GM18526 (cell line): ENCODE measurements around the gene PANX2.

Experiments used
- POLR2A ChIP-seq: IDR thresholded peaks from 3 replicates; pipeline ENCODE4 v1.6.1; 2011; ENCODE audit not compliant: insufficient read length; ENCODE audit errors: extremely low read depth

Gene PANX2

DNA sequence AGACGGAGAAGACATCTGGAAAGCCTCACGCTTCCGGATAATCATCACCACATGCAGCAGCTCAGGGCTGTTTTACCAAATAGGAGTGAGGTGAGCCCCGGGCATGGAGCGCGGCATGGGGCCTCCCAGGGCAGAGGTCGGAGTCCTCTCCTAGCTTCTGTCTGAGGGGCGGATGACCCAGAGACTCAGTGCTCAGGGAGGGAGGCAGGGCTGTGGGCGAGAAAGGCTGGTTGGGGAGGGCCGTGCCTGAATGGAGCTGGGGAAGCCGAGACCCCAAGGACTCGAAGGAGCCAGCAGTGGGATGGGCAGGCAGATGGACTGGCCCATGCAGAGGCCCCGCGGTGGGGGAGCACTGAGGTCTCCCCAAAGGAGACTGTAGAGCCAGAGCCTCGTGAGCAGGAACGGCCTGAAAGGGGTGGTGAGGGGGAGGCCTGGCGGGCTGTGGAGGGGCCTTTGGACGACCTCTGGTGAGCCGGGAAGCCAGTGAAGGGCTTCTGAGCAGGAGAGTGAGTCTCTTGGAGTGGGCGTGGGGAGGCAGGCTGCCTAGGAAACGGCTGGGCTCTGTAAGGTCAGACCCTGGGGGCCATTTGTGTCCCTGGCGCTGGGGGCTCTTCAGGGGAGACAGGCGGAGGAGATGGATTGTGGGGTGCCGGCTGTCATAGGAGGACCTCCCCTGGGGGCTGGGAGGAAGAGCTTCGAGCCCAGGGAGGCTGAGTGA, 24.7 kb upstream of the PANX2 start:
- TF ChIP-seq POLR2A = no peak

DNA sequence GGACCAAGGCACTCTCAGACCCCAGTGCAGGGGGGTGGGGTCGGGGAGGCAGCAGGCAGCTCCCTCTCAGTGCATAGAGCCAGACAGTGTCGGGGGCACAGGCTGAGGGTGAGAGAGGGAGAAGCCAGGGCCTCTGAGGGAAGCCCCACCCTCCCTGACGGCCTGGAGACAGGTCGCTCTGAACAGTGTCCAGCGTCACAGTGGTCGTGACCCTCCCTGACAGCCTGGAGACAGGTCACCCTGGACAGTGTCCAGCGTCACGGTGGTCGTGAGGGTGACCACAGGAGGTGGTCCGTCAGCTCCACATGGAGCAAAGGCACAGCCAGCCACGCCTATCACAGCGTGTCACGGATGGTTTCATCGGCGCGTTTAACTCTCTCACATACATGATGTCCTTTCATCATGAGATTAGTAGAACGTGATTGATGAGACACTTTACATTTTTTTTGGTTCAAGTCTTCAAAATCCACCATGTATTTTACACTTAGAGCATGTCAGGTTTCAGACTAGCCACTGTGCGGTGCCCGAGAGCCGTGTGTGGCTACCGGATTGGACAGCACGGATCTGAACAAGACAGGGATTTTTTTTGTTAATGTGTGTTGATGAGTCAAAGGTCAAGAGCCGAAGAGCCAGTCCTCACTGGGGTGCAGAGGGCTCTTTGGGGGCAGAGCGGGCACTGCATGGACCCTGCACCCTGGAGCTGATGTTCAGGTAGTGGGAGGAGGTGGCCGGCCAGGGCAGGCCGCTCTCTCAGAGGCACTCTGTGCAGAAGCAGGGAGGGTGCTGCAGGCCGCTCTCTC, 23.9 kb upstream of the PANX2 start:
- no peak for TF ChIP-seq POLR2A

DNA sequence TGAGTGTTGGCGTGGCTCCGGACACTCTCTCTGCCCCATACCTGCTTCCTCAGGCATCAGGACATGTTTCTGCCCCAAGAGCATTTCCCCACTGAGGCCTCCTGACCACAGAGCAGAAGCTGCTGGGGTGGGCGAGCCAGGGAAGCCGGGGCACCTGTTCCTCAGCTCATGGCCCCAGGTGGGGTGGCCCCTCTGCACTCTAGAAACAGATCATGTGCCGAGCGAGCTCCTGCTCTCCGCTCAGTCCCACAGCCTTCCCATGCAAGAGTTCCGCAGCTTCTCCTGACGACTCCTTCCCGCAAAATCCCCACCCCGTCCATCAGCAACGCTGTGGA, 22.4 kb upstream of the PANX2 start:
- no peak for TF ChIP-seq POLR2A

DNA sequence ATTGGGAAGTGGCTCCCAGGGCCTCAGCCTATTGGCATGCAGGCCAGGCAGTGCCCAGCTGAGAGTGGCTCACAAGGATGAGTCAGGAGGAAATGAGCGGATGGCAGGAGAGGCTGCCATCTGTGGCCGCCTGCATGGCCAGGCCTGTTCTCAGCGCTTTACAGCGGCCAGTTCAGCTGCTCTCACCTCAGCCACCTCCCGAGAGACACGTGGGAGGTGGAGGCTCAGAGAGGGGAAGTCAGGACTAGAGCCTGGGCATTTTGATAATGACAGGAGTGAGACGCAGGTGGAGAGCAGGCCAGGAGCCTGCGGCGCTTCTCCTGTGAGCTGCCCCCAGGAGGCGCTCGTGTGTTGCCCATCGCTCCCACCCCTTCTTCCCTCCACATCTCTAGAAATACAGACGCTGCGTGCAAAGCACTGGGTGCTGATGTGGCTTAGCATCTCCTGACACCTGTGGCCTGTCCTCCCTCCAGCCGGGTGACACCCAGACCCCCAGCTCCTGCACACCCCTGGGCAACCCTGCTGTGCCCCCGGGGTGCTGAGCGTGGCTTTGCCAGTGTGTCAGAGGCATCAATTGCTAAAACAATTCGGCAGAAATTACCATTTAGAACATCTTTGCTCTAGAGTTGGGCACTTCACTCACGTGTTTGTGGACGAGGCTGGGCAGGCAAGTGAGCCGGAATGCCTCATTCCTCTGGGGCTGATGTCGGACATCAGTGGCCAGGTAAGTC, 21.4 kb upstream of the PANX2 start:
- no peak for TF ChIP-seq POLR2A

DNA sequence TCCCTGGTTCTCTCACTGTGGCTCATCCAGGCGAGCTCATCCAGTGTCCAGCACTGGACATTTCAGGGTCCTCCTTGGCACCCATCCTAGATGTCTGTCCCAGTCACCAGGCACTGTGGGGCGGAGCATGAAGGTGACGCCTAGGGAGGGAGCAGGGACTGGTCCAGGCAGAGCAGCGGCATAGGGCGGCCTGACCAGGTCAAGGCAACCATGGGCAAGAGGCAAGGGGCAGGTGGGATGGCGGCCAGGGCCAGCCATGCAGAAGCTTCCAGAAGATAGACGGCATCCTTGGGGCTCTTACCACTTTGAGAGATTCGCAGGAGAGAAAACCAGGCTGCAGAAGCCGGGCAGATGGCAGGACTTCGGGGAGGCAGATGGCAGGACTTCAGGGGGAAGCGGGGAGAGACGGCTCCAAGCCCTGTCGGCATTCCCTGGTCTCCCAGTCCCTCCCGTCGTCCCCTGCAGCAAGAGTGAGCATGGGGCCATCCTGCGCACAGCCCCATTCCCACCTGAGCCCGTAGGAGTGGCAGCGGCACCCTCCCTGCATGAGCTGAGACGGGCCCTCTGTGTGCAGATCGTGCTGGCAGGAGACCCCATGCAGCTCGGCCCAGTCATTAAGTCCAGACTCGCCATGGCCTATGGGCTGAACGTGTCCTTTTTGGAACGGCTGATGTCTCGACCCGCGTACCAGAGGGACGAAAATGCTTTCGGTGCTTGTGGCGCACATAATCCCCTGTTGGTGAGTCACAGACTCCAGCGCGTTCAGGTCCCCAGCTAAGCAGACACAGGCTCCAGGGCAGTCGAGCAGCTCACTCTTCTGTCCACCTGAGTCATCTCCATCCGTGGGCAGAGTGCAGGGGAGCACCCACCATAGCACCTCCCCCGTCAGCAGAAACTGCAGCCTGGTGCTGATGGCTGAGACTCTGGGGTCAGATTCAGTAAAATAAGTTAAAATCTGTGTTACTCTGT, 20.1 kb upstream of the PANX2 start:
- TF ChIP-seq POLR2A = no peak

DNA sequence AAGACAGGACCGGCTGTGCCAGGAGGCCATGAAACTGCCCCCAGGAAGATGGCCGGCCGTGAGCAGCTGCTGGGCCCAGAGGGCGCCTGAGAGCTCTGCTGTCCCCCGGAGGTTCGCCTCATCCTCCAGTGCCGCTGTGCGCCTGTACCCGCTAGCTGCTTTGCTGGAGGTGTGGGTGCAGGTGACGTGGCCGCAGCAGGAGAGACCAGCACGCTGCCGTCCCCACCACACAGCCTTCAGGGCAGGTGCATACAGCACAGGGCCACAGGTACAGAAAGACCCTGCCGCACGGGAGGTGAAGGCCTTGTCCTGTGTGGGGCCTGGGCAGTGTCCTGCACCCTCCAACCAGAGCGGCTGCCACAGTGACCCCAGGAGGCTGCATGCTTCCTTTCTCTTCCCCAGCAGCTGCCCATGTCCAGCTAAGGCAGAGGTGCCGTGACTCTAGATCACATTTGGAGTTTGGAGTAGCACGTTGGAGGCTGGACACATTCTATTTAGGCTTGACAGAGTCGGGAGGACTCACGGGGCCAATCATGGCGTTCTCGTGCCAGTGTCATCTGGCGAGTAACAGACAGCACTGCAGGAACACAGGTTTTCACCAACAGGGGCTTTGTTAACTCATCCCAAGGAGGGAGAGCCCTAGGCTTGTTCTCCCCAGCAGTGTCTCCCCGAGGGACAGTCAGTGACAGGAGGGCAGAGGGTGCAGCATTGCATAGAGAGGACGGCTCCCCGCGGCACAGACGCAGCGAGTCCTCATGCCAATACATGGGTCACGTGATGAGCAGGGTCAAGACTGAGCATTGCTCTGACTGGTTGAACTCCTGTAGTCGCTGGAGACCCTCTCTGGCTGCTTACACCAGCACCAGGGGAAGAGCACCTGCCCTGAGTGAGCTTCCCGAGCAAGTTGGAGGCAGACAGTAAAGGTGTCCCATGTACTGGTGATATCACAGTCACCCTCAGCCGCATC, 18.7 kb upstream of the PANX2 start:
- TF ChIP-seq POLR2A = no peak

DNA sequence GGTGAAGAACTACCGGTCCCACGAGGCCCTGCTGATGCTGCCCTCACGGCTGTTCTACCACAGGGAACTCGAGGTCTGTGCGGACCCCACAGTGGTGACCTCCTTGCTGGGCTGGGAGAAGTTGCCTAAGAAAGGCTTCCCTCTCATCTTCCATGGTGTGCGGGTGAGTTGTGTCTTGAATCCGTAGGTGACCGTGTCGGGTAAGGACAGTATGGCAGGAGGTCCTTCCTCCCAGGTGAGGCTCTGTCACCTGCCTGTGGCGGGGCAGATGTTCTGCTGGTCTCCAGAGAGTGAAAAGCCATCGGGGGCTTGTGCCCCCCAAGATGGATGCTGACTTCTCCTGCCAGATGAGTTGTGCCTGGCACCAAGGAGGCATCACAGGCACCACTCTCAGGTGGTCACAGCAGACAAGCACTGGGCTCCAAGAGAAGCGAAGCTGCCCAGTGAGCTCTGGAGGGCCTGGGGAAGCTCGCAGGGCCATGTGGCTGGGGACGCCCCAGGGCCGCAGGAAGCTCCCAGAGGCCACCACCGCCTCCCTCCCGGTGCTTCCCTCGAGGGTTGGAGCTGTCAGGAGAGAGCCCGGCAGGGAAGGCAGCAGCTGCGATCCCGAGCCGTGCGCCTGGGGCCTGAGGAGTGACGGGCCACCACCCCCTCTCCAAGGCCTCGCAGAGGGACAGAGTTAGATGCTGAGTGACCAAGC, 17.3 kb upstream of the PANX2 start:
- no peak for TF ChIP-seq POLR2A

DNA sequence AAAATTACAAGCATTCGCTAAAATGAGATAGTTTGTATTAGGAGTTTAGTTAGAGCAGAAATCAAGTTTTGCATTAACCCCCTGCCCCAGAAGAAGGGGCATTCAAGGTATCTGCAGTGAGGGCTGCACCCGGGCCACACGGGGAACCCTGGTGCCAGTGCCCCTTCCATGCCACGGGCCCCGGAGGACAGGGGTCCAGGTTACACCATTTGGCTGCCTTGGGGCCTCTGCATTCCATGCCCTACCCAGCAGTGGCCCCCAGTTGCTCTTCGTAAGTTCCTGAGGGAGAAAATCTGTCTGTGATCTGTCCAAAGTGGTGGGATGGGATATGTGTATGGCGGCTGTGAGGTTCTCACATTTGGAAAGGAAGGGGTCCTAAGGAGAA, 16.8 kb upstream of the PANX2 start:
- TF ChIP-seq POLR2A = no peak

DNA sequence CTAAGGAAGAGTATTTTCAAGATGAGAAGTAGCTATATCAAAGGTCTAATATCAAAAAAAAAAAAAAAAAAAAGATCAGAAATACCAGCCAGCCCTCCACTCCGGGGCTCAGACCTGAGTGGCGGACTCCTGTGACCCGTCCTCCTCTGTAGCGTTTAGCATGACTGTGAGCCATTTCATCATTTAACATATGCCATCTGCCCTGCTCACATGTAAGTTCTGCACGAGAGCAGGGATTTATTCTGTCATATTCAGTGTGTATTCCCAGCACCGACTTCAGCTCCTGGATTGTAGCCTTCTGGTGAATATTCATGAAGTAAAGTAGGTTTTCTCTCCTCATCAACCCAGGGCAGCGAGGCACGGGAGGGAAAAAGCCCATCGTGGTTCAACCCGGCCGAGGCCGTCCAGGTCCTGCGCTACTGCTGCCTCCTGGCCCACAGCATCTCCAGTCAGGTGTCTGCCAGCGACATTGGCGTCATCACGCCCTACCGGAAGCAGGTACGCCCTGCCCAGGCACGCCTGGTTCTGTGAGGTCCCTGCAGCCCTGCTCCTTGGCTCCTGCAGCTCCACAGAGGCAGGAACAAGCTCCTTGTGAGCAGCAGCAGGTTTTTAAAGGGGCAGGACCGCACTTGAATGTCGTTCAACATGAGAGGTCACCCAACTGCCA, 12.7 kb upstream of the PANX2 start:
- TF ChIP-seq POLR2A = no peak

DNA sequence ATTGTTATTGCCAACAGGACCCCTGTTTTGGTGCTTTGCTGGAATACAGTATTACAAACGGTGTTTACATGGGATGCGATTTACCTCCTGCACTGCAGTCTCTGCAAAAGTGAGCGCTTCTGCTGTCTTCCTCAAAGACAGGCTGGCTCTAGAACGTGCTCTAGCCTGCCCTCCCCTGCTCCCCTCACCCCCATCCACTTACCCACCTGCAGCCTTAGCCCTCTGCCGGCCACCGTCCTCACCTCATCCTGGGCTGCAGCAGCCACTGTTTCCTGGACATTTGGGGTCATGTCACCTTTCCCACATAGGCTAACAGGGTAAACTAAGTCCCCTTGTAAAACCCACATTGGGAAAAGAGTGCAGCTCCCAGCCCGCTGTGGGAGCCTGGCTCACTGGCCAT, 9.6 kb upstream of the PANX2 start:
- no peak for TF ChIP-seq POLR2A

DNA sequence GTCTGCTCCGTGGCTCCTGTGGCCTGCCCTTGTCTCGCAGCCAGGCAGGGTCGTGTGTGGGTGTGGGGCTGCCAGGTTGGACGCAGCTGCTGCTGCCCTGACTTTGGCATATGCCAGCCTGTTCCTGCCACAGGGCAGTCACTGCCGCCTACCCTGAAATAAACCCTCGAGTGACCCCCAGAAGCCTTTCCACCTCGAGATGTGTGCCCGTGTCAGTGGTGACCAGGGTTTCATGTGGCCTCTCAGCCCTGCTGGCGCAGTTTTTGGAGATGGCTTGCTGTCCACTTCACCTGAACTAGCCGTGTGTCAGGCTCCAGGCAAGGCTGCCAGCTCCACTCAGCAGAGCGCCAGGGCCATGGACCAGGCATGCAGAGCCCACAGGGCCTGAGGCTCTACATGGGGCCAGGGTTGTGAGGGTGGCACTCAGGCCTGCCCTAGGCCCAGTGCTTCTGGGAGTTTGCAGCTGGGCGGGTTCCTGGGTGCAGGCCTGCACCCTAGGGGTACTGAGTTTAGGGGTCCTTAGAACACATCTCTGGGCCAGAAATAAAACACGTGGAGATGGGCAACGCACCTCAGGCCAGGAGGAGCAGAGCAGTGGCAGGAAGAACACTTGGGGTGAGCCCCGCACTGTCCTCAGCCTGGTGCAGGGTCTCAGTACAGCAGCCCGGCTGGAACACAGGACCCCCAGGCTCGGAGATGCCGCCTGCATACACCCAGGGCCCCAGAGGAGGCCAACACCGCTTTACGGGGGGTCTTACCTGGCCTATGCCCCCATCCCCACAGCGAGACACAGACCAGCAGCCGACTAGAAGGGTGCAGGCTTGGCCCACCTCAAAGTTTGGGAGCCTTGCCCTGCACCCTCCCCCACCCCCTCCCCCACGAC, 8.8 kb upstream of the PANX2 start:
- no peak for TF ChIP-seq POLR2A

DNA sequence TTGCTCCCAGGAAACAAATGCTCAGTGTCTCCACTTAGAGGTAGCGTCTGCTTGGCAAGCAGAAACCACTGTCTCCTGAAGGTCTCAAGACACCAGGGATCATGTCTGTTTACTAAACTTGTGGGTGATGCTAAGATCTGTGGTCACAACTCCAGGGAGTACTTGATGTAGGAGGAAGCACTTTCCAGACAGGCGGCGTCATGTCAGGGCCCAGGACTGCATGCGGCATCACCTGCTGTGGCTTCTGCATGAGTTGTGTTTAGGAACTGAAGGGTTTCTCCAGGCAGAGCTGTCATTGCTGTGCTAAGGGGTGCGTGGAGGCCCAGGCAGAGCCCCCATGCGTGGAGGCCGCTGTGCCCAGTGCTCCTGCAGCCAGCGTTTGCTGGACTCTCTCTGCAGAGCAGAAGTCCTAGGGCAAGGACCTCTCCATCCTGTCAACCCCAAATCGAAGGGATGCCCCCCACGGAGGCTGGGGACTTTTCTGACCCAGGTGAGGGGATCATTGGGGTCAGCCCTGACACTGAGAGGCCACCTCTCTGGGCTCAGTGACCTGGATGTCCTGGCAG, 8.1 kb upstream of the PANX2 start:
- TF ChIP-seq POLR2A = no peak
